ENCODE results near the gene PITPNC1.

The PITPNC1 gene

GRCh38 chr17:67606471-67606870 lies 229.4 kb downstream of the PITPNC1 start:
- Histone ChIP-seq H3K4me2 (ENCODE audit: low read length) (no peak overlapping the region), H3K4me3 (ENCODE audit: low read length) (no peak overlapping the region), H3K9ac (ENCODE audit: low read depth, low read length) (no peak overlapping the region), H3K4me1 (ENCODE audit: control insufficient read depth, insufficient read depth, low read length) (peaks cover 4% of the 10 kb centered on the region), H3K27me3 (ENCODE audit: control insufficient read depth, insufficient read depth, low read length) (no peaks in the 10 kb centered on the region), H3K9me3 (replicated peaks; ENCODE audit: low read length) (no peaks in the 10 kb centered on the region), H3K36me3 (ENCODE audit: insufficient read depth, low read length) (no peaks in the 10 kb centered on the region)

DNA sequence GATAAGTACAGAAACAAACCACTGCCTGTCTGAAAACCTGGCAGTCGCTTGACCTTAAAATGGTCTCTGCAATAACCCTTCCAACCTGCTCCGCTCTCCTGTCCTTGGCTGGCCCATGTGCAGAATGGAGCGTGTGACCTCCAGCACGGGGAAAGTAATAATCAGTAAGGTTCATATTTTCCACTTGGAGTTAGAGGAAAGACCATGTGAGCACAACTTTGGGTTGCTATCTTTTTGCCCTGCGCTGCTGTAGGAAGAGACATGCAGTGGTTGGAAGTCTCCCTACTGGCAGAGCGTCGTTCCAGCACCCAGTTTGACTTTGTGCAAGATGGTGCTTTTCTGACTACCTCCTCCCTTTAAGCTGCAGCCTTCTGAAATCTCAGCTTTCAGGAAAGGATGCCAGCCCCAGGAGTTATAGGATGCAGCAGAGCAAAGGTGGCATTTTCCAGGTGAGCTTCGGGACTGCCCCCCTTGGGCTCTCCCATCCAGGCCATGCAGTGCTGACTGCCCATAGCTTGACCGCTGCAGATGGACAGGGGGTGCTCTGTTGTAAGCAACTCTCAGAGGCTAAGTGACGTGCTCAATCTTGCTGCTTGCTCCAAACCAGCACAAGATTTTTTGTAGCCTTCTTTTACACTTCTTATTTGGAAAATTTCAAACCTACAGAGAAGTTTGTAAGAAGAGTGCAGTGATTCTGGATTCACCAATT lies 230.0 kb downstream of the PITPNC1 start:
- Histone ChIP-seq H3K27me3 (ENCODE audit: control insufficient read depth, insufficient read depth, low read length) (no peaks in the 10 kb centered on the region), H3K36me3 (ENCODE audit: insufficient read depth, low read length) (no peaks in the 10 kb centered on the region), H3K4me1 (ENCODE audit: control insufficient read depth, insufficient read depth, low read length) (peaks cover 4% of the 10 kb centered on the region), H3K9ac (ENCODE audit: low read depth, low read length) (no peak overlapping the region), H3K9me3 (replicated peaks; ENCODE audit: low read length) (no peaks in the 10 kb centered on the region), H3K4me3 (ENCODE audit: low read length) (no peak overlapping the region), H3K4me2 (ENCODE audit: low read length) (no peak overlapping the region)

- no peak overlapping the region for H3K4me3 ChIP-seq (ENCODE audit: low read length)
- no peaks in the 10 kb centered on the region for H3K27me3 ChIP-seq (ENCODE audit: control insufficient read depth, insufficient read depth, low read length)
- no peak overlapping the region for H3K9ac ChIP-seq (ENCODE audit: low read depth, low read length)
- H3K9me3 ChIP-seq (replicated peaks; ENCODE audit: low read length), result no peaks in the 10 kb centered on the region
- H3K4me1 ChIP-seq (ENCODE audit: control insufficient read depth, insufficient read depth, low read length), result peaks cover 7% of the 10 kb centered on the region
- H3K36me3 ChIP-seq (ENCODE audit: insufficient read depth, low read length), result no peaks in the 10 kb centered on the region
- no peak overlapping the region for H3K4me2 ChIP-seq (ENCODE audit: low read length)
Observed at GRCh38 chr17:67610061-67610460, 233.0 kb downstream of the PITPNC1 start.

DNA sequence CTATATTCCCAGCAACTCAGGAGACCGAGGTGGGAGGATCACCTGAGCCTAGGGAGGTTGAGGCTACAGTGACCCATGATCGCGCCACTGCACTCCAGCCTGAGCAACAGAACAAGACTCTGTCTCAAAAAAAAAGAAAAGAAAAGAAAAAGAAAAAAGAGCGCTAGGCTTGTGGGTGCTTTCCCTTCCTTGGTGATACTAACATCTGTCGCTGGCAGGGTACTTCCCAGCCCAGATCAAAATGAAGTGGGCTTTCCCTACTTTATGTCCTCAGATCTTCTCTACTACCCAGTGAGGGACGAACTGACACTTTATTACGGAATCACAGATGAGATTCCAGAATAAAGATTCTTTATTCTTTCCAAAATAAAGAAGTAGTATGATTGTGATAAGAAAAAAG lies 236.9 kb downstream of the PITPNC1 start:
- Histone ChIP-seq H3K36me3 (ENCODE audit: insufficient read depth, low read length) (no peaks in the 10 kb centered on the region), H3K9me3 (replicated peaks; ENCODE audit: low read length) (no peaks in the 10 kb centered on the region), H3K4me1 (ENCODE audit: control insufficient read depth, insufficient read depth, low read length) (peaks cover 5% of the 10 kb centered on the region), H3K27me3 (ENCODE audit: control insufficient read depth, insufficient read depth, low read length) (no peaks in the 10 kb centered on the region), H3K4me3 (ENCODE audit: low read length) (no peak overlapping the region), H3K4me2 (ENCODE audit: low read length) (no peak overlapping the region), H3K9ac (ENCODE audit: low read depth, low read length) (no peak overlapping the region)

DNA sequence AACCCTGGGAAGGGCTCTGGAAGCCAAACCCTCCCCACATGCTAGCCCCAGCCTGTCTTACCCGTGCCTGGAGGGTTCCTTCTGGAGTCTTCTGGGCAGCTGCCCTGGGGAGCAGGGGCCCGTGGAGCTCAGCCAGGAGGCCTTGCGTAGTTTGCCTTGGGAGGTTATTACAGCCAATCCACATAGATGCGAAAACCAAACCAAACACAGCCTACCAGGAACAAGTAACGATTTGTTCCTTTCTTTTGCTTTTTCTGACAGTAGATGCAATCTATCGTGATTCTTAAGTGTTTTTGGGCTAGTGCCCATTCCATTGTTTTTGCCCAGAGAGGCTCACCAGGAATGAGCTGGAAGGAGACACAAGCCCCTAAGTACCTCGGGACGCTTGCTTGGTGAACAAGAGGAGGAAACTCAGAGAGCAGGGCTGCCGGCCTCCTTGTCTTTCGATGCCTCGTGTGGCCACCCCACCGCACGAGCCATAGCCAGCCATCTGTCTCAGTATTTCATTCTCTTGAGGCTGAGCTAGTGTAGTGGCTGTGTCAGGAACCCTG lies 238.0 kb downstream of the PITPNC1 start:
- no peaks in the 10 kb centered on the region for H3K27me3 ChIP-seq (ENCODE audit: control insufficient read depth, insufficient read depth, low read length)
- H3K9me3 ChIP-seq (replicated peaks; ENCODE audit: low read length), result no peaks in the 10 kb centered on the region
- H3K4me1 ChIP-seq (ENCODE audit: control insufficient read depth, insufficient read depth, low read length), result peaks cover 5% of the 10 kb centered on the region
- no peak overlapping the region for H3K9ac ChIP-seq (ENCODE audit: low read depth, low read length)
- H3K36me3 ChIP-seq (ENCODE audit: insufficient read depth, low read length), result no peaks in the 10 kb centered on the region
- H3K4me3 ChIP-seq (ENCODE audit: low read length), result no peak overlapping the region
- no peak overlapping the region for H3K4me2 ChIP-seq (ENCODE audit: low read length)

DNA sequence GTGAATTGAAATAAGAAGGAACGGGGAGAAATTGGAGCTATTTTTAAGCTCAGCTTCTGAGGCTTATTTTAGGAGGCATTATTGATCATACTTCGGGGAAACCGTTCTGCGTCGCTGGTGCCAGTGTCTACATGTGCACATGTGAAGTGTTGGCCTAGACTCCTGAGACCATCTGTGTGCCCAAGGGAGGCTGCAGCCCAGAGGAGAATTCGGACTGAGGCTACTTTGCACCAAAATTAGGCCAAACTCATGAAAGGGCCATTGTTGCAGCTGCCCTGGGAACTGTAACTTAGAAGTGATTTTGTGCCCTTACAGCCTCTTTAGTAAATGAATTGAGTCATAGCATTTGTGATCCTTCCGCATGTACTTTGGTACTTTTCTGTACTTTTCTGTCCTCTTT lies 238.7 kb downstream of the PITPNC1 start:
- Histone ChIP-seq H3K27me3 (ENCODE audit: control insufficient read depth, insufficient read depth, low read length) (no peaks in the 10 kb centered on the region), H3K4me2 (ENCODE audit: low read length) (no peak overlapping the region), H3K9ac (ENCODE audit: low read depth, low read length) (no peak overlapping the region), H3K4me1 (ENCODE audit: control insufficient read depth, insufficient read depth, low read length) (peaks cover 5% of the 10 kb centered on the region), H3K9me3 (replicated peaks; ENCODE audit: low read length) (no peaks in the 10 kb centered on the region), H3K4me3 (ENCODE audit: low read length) (no peak overlapping the region), H3K36me3 (ENCODE audit: insufficient read depth, low read length) (no peaks in the 10 kb centered on the region)

GRCh38 chr17:67617304-67617899 lies 240.3 kb downstream of the PITPNC1 start:
- H3K27me3 ChIP-seq (ENCODE audit: control insufficient read depth, insufficient read depth, low read length), result no peaks in the 10 kb centered on the region
- H3K9ac ChIP-seq (ENCODE audit: low read depth, low read length), result no peak overlapping the region
- no peaks in the 10 kb centered on the region for H3K9me3 ChIP-seq (replicated peaks; ENCODE audit: low read length)
- no peak overlapping the region for H3K4me2 ChIP-seq (ENCODE audit: low read length)
- H3K4me3 ChIP-seq (ENCODE audit: low read length), result no peak overlapping the region
- H3K4me1 ChIP-seq (ENCODE audit: control insufficient read depth, insufficient read depth, low read length), result peaks cover 5% of the 10 kb centered on the region
- no peaks in the 10 kb centered on the region for H3K36me3 ChIP-seq (ENCODE audit: insufficient read depth, low read length)

- H3K4me3 ChIP-seq (ENCODE audit: low read length), result no peak overlapping the region
Observed at GRCh38 chr17:67619555-67619954, 242.5 kb downstream of the PITPNC1 start.

GRCh38 chr17:67620088-67620487 lies 243.0 kb downstream of the PITPNC1 start:
- H3K9ac ChIP-seq (ENCODE audit: low read depth, low read length), result no peak overlapping the region
- H3K4me3 ChIP-seq (ENCODE audit: low read length), result no peak overlapping the region
- peaks cover 2% of the 10 kb centered on the region for H3K4me1 ChIP-seq (ENCODE audit: control insufficient read depth, insufficient read depth, low read length)
- H3K36me3 ChIP-seq (ENCODE audit: insufficient read depth, low read length), result no peaks in the 10 kb centered on the region
- H3K9me3 ChIP-seq (replicated peaks; ENCODE audit: low read length), result no peaks in the 10 kb centered on the region
- H3K27me3 ChIP-seq (ENCODE audit: control insufficient read depth, insufficient read depth, low read length), result no peaks in the 10 kb centered on the region
- no peak overlapping the region for H3K4me2 ChIP-seq (ENCODE audit: low read length)

More at GRCh38 chr17:67619555-67619954, 242.5 kb downstream of the PITPNC1 start:
- Histone ChIP-seq H3K9me3 (replicated peaks; ENCODE audit: low read length) (no peaks in the 10 kb centered on the region), H3K36me3 (ENCODE audit: insufficient read depth, low read length) (no peaks in the 10 kb centered on the region), H3K4me1 (ENCODE audit: control insufficient read depth, insufficient read depth, low read length) (peaks cover 5% of the 10 kb centered on the region), H3K27me3 (ENCODE audit: control insufficient read depth, insufficient read depth, low read length) (no peaks in the 10 kb centered on the region), H3K4me2 (ENCODE audit: low read length) (no peak overlapping the region), H3K9ac (ENCODE audit: low read depth, low read length) (no peak overlapping the region)

- Histone ChIP-seq H3K36me3 (ENCODE audit: insufficient read depth, low read length) (no peaks in the 10 kb centered on the region), H3K4me3 (ENCODE audit: low read length) (no peak overlapping the region), H3K9me3 (replicated peaks; ENCODE audit: low read length) (no peaks in the 10 kb centered on the region), H3K27me3 (ENCODE audit: control insufficient read depth, insufficient read depth, low read length) (no peaks in the 10 kb centered on the region), H3K9ac (ENCODE audit: low read depth, low read length) (no peak overlapping the region), H3K4me1 (ENCODE audit: control insufficient read depth, insufficient read depth, low read length) (no peaks in the 10 kb centered on the region), H3K4me2 (ENCODE audit: low read length) (no peak overlapping the region)
Observed at GRCh38 chr17:67620636-67621035, 243.6 kb downstream of the PITPNC1 start.

GRCh38 chr17:67623767-67624166 lies 246.7 kb downstream of the PITPNC1 start:
- no peak overlapping the region for H3K4me2 ChIP-seq (ENCODE audit: low read length)
- H3K4me1 ChIP-seq (ENCODE audit: control insufficient read depth, insufficient read depth, low read length), result no peaks in the 10 kb centered on the region
- no peak overlapping the region for H3K4me3 ChIP-seq (ENCODE audit: low read length)
- no peak overlapping the region for H3K9ac ChIP-seq (ENCODE audit: low read depth, low read length)
- H3K36me3 ChIP-seq (ENCODE audit: insufficient read depth, low read length), result no peaks in the 10 kb centered on the region
- no peaks in the 10 kb centered on the region for H3K9me3 ChIP-seq (replicated peaks; ENCODE audit: low read length)
- H3K27me3 ChIP-seq (ENCODE audit: control insufficient read depth, insufficient read depth, low read length), result no peaks in the 10 kb centered on the region

All from skeletal muscle satellite cell (primary cell).